HL-60 (cell line): ENCODE data around the gene REXO4.
A peak's percentile ranks its signal among the peaks of the same experiment; 100 is the strongest.

Source experiments
- DNase-seq, 2 experiments: peaks; one replicate each; pipeline ENCODE4 v3.0.0-alpha.2; 2010 to 2020; ENCODE audit warnings: low read depth in 1 of 2, low spot score in 1 of 2
- H3K27ac ChIP-seq: fragments of 250-450 bp; sonication (Bioruptor Pico); replicated peaks from 2 replicates; pipeline ENCODE4 v1.5.1; 2020; ENCODE audit warnings: mild to moderate bottlenecking, moderate library complexity
- H3K27me3 ChIP-seq: fragments of 250-450 bp; sonication (Bioruptor Pico); 2 replicates; pipeline ENCODE4 v1.5.1; 2021; ENCODE audit warnings: mild to moderate bottlenecking, moderate library complexity; ENCODE audit not compliant: insufficient read depth, poor library complexity, severe bottlenecking
- H3K4me3 ChIP-seq: replicated peaks from 2 replicates; pipeline ENCODE4 v1.5.1; 2011; ENCODE audit warnings: mild to moderate bottlenecking, control low read depth, low read length; ENCODE audit not compliant: insufficient read depth
- GABPA ChIP-seq: IDR thresholded peaks from 2 replicates; pipeline ENCODE4 v1.6.1; 2012; ENCODE audit warnings: low read depth
- POLR2AphosphoS5 ChIP-seq: IDR thresholded peaks from 2 replicates; pipeline ENCODE4 v1.6.1; 2012; ENCODE audit warnings: low read depth
- REST ChIP-seq: IDR thresholded peaks from 2 replicates; pipeline ENCODE4 v1.6.1; 2012; ENCODE audit warnings: low read depth; ENCODE audit not compliant: insufficient replicate concordance
- SPI1 ChIP-seq: IDR thresholded peaks from 2 replicates; pipeline ENCODE4 v1.6.1; 2012; ENCODE audit warnings: low read depth, mild to moderate bottlenecking, borderline replicate concordance
- TF ChIP-seq, protein P1 (sequence below): IDR thresholded peaks from one replicate; pipeline ENCODE4 v1.5.1; 2011; ENCODE audit warnings: low read length, control low read depth, inconsistent platforms; ENCODE audit not compliant: insufficient read depth

The REXO4 gene

DNA sequence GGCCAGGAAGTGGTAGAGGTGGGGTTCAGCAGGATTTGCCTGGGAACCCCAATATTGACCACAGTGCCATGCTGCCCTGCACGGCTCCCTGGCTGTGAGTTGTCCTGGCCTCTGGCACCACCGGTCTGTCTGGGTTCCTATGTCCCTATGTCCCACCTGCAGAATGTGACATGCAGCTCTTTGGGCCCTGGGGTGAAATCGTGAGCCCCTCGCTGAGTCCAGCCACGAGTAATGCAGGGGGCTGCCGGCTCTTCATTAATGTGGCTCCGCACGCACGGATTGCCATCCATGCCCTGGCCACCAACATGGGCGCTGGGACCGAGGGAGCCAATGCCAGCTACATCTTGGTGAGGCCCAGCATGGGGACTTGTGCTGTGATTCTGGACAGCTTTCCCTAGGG lies 39.9 kb upstream of the REXO4 start:
- H3K27me3 ChIP-seq = peaks cover 13% of the 10 kb centered on the region
- no peak overlapping the region for H3K27ac ChIP-seq
- no peak overlapping the region for H3K4me3 ChIP-seq
- no peak for DNase-seq
- no peak for TF ChIP-seq POLR2AphosphoS5
- TF ChIP-seq, protein P1, sequence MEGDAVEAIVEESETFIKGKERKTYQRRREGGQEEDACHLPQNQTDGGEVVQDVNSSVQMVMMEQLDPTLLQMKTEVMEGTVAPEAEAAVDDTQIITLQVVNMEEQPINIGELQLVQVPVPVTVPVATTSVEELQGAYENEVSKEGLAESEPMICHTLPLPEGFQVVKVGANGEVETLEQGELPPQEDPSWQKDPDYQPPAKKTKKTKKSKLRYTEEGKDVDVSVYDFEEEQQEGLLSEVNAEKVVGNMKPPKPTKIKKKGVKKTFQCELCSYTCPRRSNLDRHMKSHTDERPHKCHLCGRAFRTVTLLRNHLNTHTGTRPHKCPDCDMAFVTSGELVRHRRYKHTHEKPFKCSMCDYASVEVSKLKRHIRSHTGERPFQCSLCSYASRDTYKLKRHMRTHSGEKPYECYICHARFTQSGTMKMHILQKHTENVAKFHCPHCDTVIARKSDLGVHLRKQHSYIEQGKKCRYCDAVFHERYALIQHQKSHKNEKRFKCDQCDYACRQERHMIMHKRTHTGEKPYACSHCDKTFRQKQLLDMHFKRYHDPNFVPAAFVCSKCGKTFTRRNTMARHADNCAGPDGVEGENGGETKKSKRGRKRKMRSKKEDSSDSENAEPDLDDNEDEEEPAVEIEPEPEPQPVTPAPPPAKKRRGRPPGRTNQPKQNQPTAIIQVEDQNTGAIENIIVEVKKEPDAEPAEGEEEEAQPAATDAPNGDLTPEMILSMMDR = no peak
- TF ChIP-seq SPI1 = no peak
- no peak for TF ChIP-seq GABPA
- TF ChIP-seq REST = no peak

DNA sequence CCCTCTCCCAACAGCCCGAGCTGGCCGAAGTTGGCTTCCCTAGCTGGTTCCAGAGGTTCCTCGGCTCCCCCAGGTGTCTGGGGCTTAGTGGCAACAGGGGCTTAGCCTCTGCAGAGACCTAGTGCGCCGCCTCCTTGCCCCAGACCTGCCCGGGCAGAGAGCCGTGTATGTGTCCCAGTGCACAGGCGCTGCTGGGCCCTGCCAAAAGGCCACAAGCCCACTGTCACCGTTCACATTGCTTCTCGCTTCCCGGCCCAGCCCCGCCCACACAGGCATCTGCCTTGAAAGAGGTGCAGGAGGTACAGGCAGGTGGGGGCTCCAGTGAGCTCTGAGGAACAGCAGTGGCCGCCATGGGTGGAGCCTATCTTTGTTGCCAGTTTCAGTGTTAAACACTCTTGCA lies 39.4 kb upstream of the REXO4 start:
- Histone ChIP-seq H3K27me3 (peaks cover 13% of the 10 kb centered on the region), H3K27ac (no peak overlapping the region), H3K4me3 (no peak overlapping the region)
- DNase-seq = no peak
- no peak for TF ChIP-seq REST
- TF ChIP-seq, protein P1 = no peak
- no peak for TF ChIP-seq POLR2AphosphoS5
- no peak for TF ChIP-seq SPI1
- TF ChIP-seq GABPA = no peak

GRCh38 chr9:133456409-133456808 lies 38.6 kb upstream of the REXO4 start:
- peaks cover 13% of the 10 kb centered on the region for H3K27me3 ChIP-seq
- no peak overlapping the region for H3K4me3 ChIP-seq
- no peak overlapping the region for H3K27ac ChIP-seq
- TF ChIP-seq REST (no peak), GABPA (no peak), POLR2AphosphoS5 (no peak), SPI1 (no peak)
- TF ChIP-seq, protein P1 = peak; percentile 15
- no peak for DNase-seq
